ENCODE results near the gene SHISA6. TPM values are rescaled to one million over a fixed set of nuclear protein-coding genes. Genes with fewer than 3 reads are reported as not detected.

SHISA6 gene
- total RNA-seq, 4 donors from 2014 or later, result 0.45 to 4.9 (median 3.3) TPM

- no peaks in the 10 kb centered on the region for H3K4me1 ChIP-seq
- no peak overlapping the region for H3K27ac ChIP-seq
- WGBS, result 87% methylated on average over 4 of the region's 4 CpGs
- no peak overlapping the region for H3K4me3 ChIP-seq
- DNase-seq (ENCODE audit: low spot score in 2 of 2), result no peak
- TF ChIP-seq POLR2AphosphoS5 (IDR thresholded peaks at IDR 0.05), result no peak
- no peak for TF ChIP-seq EP300 (IDR thresholded peaks at IDR 0.05)
- no peak for TF ChIP-seq CTCF (IDR thresholded peaks at IDR 0.05)
- TF ChIP-seq POLR2A (IDR thresholded peaks at IDR 0.05), result no peak
- peaks cover 3% of the 10 kb centered on the region for H3K36me3 ChIP-seq
- no peaks in the 10 kb centered on the region for H3K27me3 ChIP-seq
- peaks cover 5% of the 10 kb centered on the region for H3K9me3 ChIP-seq
These were observed 35.5 kb downstream of the SHISA6 start for GRCh38 chr17:11276486-11276885.

GRCh38 chr17:11278186-11278991 is 37.4 kb downstream of the SHISA6 start:
- WGBS, result 41% methylated on average over 15 of the region's 15 CpGs
- peaks cover 3% of the 10 kb centered on the region for H3K36me3 ChIP-seq
- TF ChIP-seq EP300 (IDR thresholded peaks at IDR 0.05) (no peak), POLR2AphosphoS5 (IDR thresholded peaks at IDR 0.05) (no peak), CTCF (IDR thresholded peaks at IDR 0.05) (no peak), POLR2A (IDR thresholded peaks at IDR 0.05) (no peak)
- H3K27me3 ChIP-seq, result no peaks in the 10 kb centered on the region
- no peak overlapping the region for H3K27ac ChIP-seq
- H3K9me3 ChIP-seq, result peaks cover 5% of the 10 kb centered on the region
- no peaks in the 10 kb centered on the region for H3K4me1 ChIP-seq
- no peak for DNase-seq (ENCODE audit: low spot score in 2 of 2)
- no peak overlapping the region for H3K4me3 ChIP-seq

GRCh38 chr17:11278992-11279270 is 37.9 kb downstream of the SHISA6 start:
- no peak overlapping the region for H3K4me3 ChIP-seq
- peaks cover 5% of the 10 kb centered on the region for H3K9me3 ChIP-seq
- TF ChIP-seq CTCF (IDR thresholded peaks at IDR 0.05), result no peak
- no peak for TF ChIP-seq EP300 (IDR thresholded peaks at IDR 0.05)
- TF ChIP-seq POLR2AphosphoS5 (IDR thresholded peaks at IDR 0.05), result no peak
- no peak for TF ChIP-seq POLR2A (IDR thresholded peaks at IDR 0.05)
- no peaks in the 10 kb centered on the region for H3K4me1 ChIP-seq
- no peaks in the 10 kb centered on the region for H3K27me3 ChIP-seq
- H3K36me3 ChIP-seq, result peaks cover 3% of the 10 kb centered on the region
- no peak for DNase-seq (ENCODE audit: low spot score in 2 of 2)
- 51% methylated on average over 3 of the region's 3 CpGs for WGBS
- H3K27ac ChIP-seq, result no peak overlapping the region

GRCh38 chr17:11279776-11280344 is 38.8 kb downstream of the SHISA6 start:
- no peaks in the 10 kb centered on the region for H3K4me1 ChIP-seq
- no peak overlapping the region for H3K4me3 ChIP-seq
- 79% methylated on average over 6 of the region's 6 CpGs for WGBS
- TF ChIP-seq POLR2A (IDR thresholded peaks at IDR 0.05) (no peak), CTCF (IDR thresholded peaks at IDR 0.05) (no peak), EP300 (IDR thresholded peaks at IDR 0.05) (no peak), POLR2AphosphoS5 (IDR thresholded peaks at IDR 0.05) (no peak)
- peaks cover 5% of the 10 kb centered on the region for H3K9me3 ChIP-seq
- DNase-seq (ENCODE audit: low spot score in 2 of 2), result no peak
- H3K27me3 ChIP-seq, result no peaks in the 10 kb centered on the region
- peaks cover 3% of the 10 kb centered on the region for H3K36me3 ChIP-seq
- H3K27ac ChIP-seq, result no peak overlapping the region

GRCh38 chr17:11282586-11282985 is 41.6 kb downstream of the SHISA6 start:
- TF ChIP-seq CTCF (IDR thresholded peaks at IDR 0.05) (no peak), EP300 (IDR thresholded peaks at IDR 0.05) (no peak), POLR2AphosphoS5 (IDR thresholded peaks at IDR 0.05) (no peak), POLR2A (IDR thresholded peaks at IDR 0.05) (no peak)
- Histone ChIP-seq H3K36me3 (peaks cover 3% of the 10 kb centered on the region), H3K4me3 (no peak overlapping the region), H3K9me3 (peaks cover 5% of the 10 kb centered on the region), H3K27ac (no peak overlapping the region), H3K27me3 (no peaks in the 10 kb centered on the region), H3K4me1 (no peaks in the 10 kb centered on the region)
- WGBS, result 96% methylated on average over 2 of the region's 2 CpGs
- DNase-seq (ENCODE audit: low spot score in 2 of 2), result no peak
